NCI-H1105 (cell line): Measurements from ENCODE around the gene SYNRG.
"Not testable (repeated sequence)": the region's sequence is repeated elsewhere in the genome, so short reads cannot be mapped to it uniquely, and the experiment has no call there.

Source experiments
- DNase-seq: peaks from one replicate; lab custom pipeline; 2025; lab: John Stamatoyannopoulos, UW

The SYNRG gene

GRCh38 chr17:37538981-37539659, 70.1 kb downstream of the SYNRG start:
- DNase-seq: no peak

GRCh38 chr17:37535906-37536305, 73.3 kb downstream of the SYNRG start:
- DNase-seq: no peak

GRCh38 chr17:37532756-37533155, 76.5 kb downstream of the SYNRG start:
- DNase-seq: no peak

GRCh38 chr17:37530420-37530819, 78.8 kb downstream of the SYNRG start:
- no peak for DNase-seq

- DNase-seq: peak; percentile 37
Measured at GRCh38 chr17:37527249-37527851, 81.9 kb downstream of the SYNRG start.

GRCh38 chr17:37523715-37524219, 85.5 kb downstream of the SYNRG start:
- no peak for DNase-seq

GRCh38 chr17:37521821-37522220, 87.4 kb downstream of the SYNRG start:
- DNase-seq: no peak

- no peak for DNase-seq
Measured at GRCh38 chr17:37520174-37520573, 89.0 kb downstream of the SYNRG start.

- no peak for DNase-seq
Measured at GRCh38 chr17:37519251-37519985, 89.8 kb downstream of the SYNRG start.

- DNase-seq: no peak
Measured at GRCh38 chr17:37518826-37519225, 90.4 kb downstream of the SYNRG start.

- no peak for DNase-seq
Measured at GRCh38 chr17:37517881-37518280, 91.3 kb downstream of the SYNRG start.

- DNase-seq: peak; percentile 31
Measured at GRCh38 chr17:37516127-37516571, 93.1 kb downstream of the SYNRG start.

GRCh38 chr17:37513711-37514110, 95.5 kb downstream of the SYNRG start:
- DNase-seq: no peak

- no peak for DNase-seq
Measured at GRCh38 chr17:37512442-37513068, 96.7 kb downstream of the SYNRG start.

- DNase-seq: not testable (repeated sequence)
Measured at GRCh38 chr17:37511642-37512041, 97.6 kb downstream of the SYNRG start.

GRCh38 chr17:37510056-37510455, 99.2 kb downstream of the SYNRG start:
- DNase-seq: no peak

- no peak for DNase-seq
Measured at GRCh38 chr17:37507111-37507510, 102.1 kb downstream of the SYNRG start.

GRCh38 chr17:37506678-37507077, 102.5 kb downstream of the SYNRG start:
- DNase-seq: peak; percentile 2

- no peak for DNase-seq
Measured at GRCh38 chr17:37505333-37505732, 103.9 kb downstream of the SYNRG start.

- no peak for DNase-seq
Measured at GRCh38 chr17:37503148-37503547, 106.1 kb downstream of the SYNRG start.

- no peak for DNase-seq
Measured at GRCh38 chr17:37502009-37502936, 106.9 kb downstream of the SYNRG start.
